ENCODE measurements around the gene MFSD2B. TPM values are rescaled to one million over a fixed set of nuclear protein-coding genes. Genes with fewer than 3 reads are reported as not detected.

Gene MFSD2B, protein sequence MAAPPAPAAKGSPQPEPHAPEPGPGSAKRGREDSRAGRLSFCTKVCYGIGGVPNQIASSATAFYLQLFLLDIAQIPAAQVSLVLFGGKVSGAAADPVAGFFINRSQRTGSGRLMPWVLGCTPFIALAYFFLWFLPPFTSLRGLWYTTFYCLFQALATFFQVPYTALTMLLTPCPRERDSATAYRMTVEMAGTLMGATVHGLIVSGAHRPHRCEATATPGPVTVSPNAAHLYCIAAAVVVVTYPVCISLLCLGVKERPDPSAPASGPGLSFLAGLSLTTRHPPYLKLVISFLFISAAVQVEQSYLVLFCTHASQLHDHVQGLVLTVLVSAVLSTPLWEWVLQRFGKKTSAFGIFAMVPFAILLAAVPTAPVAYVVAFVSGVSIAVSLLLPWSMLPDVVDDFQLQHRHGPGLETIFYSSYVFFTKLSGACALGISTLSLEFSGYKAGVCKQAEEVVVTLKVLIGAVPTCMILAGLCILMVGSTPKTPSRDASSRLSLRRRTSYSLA
- total RNA-seq: under 1 TPM in 2 of 9 donors, not detected in 7; 0.09 to 0.19 TPM
- under 1 TPM in 1 of 2 donors, not detected in 1; 0.01 TPM for polyA plus RNA-seq
- long read RNA-seq, donor 1: 0 reads
- long read RNA-seq, donor 2: 0 reads
- long read RNA-seq, donor 3, partial matches to known transcripts: 0 of 2 reads
- long read RNA-seq, donor 3, other reads (novel, unspliced or antisense): 2 of 2 reads

DNA sequence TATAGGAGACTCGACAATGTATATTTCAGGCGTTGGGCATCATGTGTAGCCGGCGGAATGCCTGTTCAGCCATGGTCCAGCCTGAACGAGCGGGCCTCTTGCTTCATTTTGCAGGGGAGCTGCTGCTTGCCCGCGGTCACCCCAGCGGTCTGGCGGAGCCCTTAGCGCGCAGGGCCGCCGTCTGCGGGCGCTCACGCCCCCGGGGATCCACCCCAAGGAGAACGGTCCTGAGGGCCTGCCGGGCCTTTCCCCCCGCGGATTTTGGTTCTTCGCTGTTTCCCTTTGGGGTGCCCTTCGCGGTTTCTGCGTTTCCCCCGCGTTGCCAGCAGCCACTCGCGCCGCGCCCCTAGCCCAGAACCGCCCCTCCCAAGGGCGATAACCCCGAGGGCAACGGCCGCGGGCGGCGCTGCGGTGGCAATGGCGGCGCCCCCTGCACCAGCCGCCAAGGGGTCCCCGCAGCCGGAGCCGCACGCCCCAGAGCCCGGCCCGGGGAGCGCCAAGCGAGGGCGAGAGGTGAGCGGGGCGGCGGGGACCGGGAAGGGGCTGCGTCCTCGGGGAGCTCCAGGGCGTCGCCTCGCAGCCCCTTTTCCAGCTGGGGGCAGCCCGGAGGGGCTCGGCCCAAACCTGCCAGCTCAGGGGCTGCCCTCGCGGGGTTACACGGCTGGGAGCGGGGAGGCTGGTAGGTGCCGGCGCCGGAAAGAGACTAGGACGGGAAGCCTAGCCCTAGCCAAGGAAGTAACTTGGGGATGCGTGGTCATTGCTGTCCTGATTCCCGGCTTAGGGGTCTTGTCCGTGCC is at the start of gene MFSD2B:
TSS of gene MFSD2B (plus strand) at position 406 of the 797 bp plus-strand sequence. CDS start at position 418, 12 bp downstream.
- peak within 1 kb of the TSS; percentile 27 to 54 (median 46) for H3K4me3 ChIP-seq
- no peak within 1 kb of the TSS for H3K27ac ChIP-seq
- no peaks in the 10 kb centered on the region for H3K9me3 ChIP-seq
- 0 to 4% (median 3%) methylated on average over 6 to 75 of the region's 75 CpGs for WGBS, 4 donors
- H3K4me1 ChIP-seq: peaks cover 0 to 15% (median 8%) of the 10 kb centered on the region in 12 donors
- ATAC-seq (peak in 2 of 4 donors; percentile 41 to 42), DNase-seq (no peak)
- no peaks in the 10 kb centered on the region for H3K36me3 ChIP-seq
- TF ChIP-seq POLR2A (IDR thresholded peaks at IDR 0.05): no peak
- TF ChIP-seq, protein P1, sequence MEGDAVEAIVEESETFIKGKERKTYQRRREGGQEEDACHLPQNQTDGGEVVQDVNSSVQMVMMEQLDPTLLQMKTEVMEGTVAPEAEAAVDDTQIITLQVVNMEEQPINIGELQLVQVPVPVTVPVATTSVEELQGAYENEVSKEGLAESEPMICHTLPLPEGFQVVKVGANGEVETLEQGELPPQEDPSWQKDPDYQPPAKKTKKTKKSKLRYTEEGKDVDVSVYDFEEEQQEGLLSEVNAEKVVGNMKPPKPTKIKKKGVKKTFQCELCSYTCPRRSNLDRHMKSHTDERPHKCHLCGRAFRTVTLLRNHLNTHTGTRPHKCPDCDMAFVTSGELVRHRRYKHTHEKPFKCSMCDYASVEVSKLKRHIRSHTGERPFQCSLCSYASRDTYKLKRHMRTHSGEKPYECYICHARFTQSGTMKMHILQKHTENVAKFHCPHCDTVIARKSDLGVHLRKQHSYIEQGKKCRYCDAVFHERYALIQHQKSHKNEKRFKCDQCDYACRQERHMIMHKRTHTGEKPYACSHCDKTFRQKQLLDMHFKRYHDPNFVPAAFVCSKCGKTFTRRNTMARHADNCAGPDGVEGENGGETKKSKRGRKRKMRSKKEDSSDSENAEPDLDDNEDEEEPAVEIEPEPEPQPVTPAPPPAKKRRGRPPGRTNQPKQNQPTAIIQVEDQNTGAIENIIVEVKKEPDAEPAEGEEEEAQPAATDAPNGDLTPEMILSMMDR (IDR thresholded peaks at IDR 0.05): no peak
- intact Hi-C loops (cut with DNase I): no loop called here
- peaks cover 8 to 26% (median 20%) of the 10 kb centered on the region in 9 donors for H3K27me3 ChIP-seq

DNA sequence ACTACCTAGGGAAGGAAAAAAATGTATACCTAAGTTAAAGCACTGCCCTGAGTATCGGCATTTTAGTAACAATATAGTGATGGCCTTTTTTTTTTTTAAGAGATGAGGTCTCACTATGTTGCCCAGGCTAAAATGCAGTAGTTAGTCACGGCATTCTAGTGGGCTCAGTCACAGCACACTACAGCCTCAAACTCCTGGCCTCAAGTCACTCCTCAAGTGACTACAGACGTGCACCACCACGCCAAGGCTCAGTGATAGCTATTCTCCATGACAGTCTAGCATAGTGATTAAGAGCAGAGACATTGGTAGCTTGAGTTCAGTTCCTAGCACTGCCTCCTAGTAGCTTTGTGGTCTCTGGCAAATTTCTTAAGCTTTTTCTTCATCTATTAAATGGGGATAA is 42.0 kb upstream of the MFSD2B start:
- Histone ChIP-seq H3K4me3 (no peak overlapping the region), H3K4me1 (no peaks in the 10 kb centered on the region), H3K9me3 (no peaks in the 10 kb centered on the region), H3K27me3 (no peaks in the 10 kb centered on the region), H3K27ac (no peak overlapping the region), H3K36me3 (peaks cover 0 to 47% (median 14%) of the 10 kb centered on the region in 9 donors)
- intact Hi-C loops (cut with DNase I): no loop called here
- no peak for DNase-seq
- 96 to 98% (median 97%) methylated on average over 4 of the region's 4 CpGs for whole genome bisulfite sequencing, 4 donors
- no peak for TF ChIP-seq POLR2A (IDR thresholded peaks at IDR 0.05)
- TF ChIP-seq, protein P1 (IDR thresholded peaks at IDR 0.05): no peak
- no peak for ATAC-seq

DNA sequence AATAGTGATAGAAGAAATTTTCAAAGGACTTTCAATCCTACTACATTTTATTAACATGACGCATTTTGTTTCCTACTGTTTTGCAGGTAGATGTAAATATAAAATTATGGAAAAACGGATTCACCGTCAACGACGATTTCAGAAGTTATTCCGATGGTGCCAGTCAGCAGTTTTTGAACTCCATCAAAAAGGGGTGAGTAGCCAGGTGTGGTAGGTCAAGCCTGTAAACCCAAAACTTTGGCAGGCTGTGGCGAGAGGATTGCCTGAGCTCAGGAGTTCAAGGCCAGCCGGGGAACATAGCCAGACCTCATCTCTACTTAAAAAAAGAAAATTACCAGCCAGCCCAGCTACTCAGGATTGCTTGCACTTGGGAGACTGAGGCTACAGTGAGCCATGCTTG is 33.0 kb upstream of the MFSD2B start:
- intact Hi-C loops (cut with DNase I): no loop called here
- DNase-seq (no peak), ATAC-seq (no peak)
- Histone ChIP-seq H3K4me1 (no peaks in the 10 kb centered on the region), H3K27ac (no peak overlapping the region), H3K27me3 (no peaks in the 10 kb centered on the region), H3K9me3 (no peaks in the 10 kb centered on the region), H3K36me3 (peaks cover 0 to 86% (median 52%) of the 10 kb centered on the region in 9 donors), H3K4me3 (no peak overlapping the region)
- TF ChIP-seq, protein P1 (IDR thresholded peaks at IDR 0.05): no peak
- no peak for TF ChIP-seq POLR2A (IDR thresholded peaks at IDR 0.05)
- WGBS, 4 donors: 93 to 99% (median 97%) methylated on average over 8 of the region's 8 CpGs

Data from heart left ventricle (tissue), 16 donors.